ENCODE results near the gene C3. TPM values are rescaled to one million over a fixed set of nuclear protein-coding genes. Genes with fewer than 3 reads are reported as not detected.

The C3 gene
- total RNA-seq, 2 experiments from 2014 or later, result 0.34 to 1.1 TPM

GRCh38 chr19:6707011-6707657 lies 13.3 kb downstream of the C3 start:
- POLR2A ChIA-PET, result interaction anchor here (1.2 kb wide), 1 partner anchor 18 kb away, joined by 3 read pairs; no protein-coding TSS in a partner anchor
- no peak for ATAC-seq

GRCh38 chr19:6706633-6706958 lies 13.9 kb downstream of the C3 start:
- H3K4me1 Mint-ChIP-seq (ENCODE audit: low read depth), result peaks cover 11% of the 10 kb centered on the region
- POLR2A ChIA-PET, result no interaction called here
- H3K9me3 Mint-ChIP-seq, result no peaks in the 10 kb centered on the region
- DNase-seq, result no peak
- H3K4me3 Mint-ChIP-seq, result no peak overlapping the region
- intact Hi-C loops (cut with micrococcal nuclease), result no loop called here
- no peaks in the 10 kb centered on the region for H3K36me3 Mint-ChIP-seq (ENCODE audit: low read depth)
- TF ChIP-seq CTCF (IDR thresholded peaks at IDR 0.05), result no peak
- CTCF ChIA-PET, result no interaction called here
- H3K27me3 Mint-ChIP-seq, result peaks cover 21% of the 10 kb centered on the region
- peak; percentile 13 for ATAC-seq
- no peak overlapping the region for H3K27ac Mint-ChIP-seq

More at GRCh38 chr19:6707011-6707657, 13.3 kb downstream of the C3 start:
- H3K9me3 Mint-ChIP-seq, result no peaks in the 10 kb centered on the region
- CTCF ChIA-PET, result no interaction called here
- H3K27ac Mint-ChIP-seq, result no peak overlapping the region
- no peak overlapping the region for H3K4me3 Mint-ChIP-seq
- peaks cover 21% of the 10 kb centered on the region for H3K27me3 Mint-ChIP-seq
- no peaks in the 10 kb centered on the region for H3K36me3 Mint-ChIP-seq (ENCODE audit: low read depth)
- peaks cover 11% of the 10 kb centered on the region for H3K4me1 Mint-ChIP-seq (ENCODE audit: low read depth)
- TF ChIP-seq CTCF (IDR thresholded peaks at IDR 0.05), result no peak
- no peak for DNase-seq
- intact Hi-C loops (cut with micrococcal nuclease), result no loop called here

- ChIA-PET CTCF (no interaction called here), POLR2A (no interaction called here)
- H3K9me3 Mint-ChIP-seq, result no peaks in the 10 kb centered on the region
- DNase-seq, result no peak
- ATAC-seq, result no peak
- H3K36me3 Mint-ChIP-seq (ENCODE audit: low read depth), result no peaks in the 10 kb centered on the region
- H3K27ac Mint-ChIP-seq, result no peak overlapping the region
- peaks cover 19% of the 10 kb centered on the region for H3K27me3 Mint-ChIP-seq
- H3K4me3 Mint-ChIP-seq, result no peak overlapping the region
- peaks cover 11% of the 10 kb centered on the region for H3K4me1 Mint-ChIP-seq (ENCODE audit: low read depth)
- intact Hi-C loops (cut with micrococcal nuclease), result no loop called here
- no peak for TF ChIP-seq CTCF (IDR thresholded peaks at IDR 0.05)
Observed at GRCh38 chr19:6705931-6706632, 14.4 kb downstream of the C3 start.

GRCh38 chr19:6700586-6701316 lies 19.7 kb downstream of the C3 start:
- Mint-ChIP-seq H3K27me3 (no peaks in the 10 kb centered on the region), H3K9me3 (no peaks in the 10 kb centered on the region), H3K36me3 (ENCODE audit: low read depth) (no peaks in the 10 kb centered on the region), H3K27ac (no peak overlapping the region), H3K4me1 (ENCODE audit: low read depth) (peaks cover 6% of the 10 kb centered on the region), H3K4me3 (no peak overlapping the region)
- ATAC-seq (no peak), DNase-seq (no peak)
- TF ChIP-seq CTCF (IDR thresholded peaks at IDR 0.05), result no peak
- intact Hi-C loops (cut with micrococcal nuclease), result no loop called here
- CTCF ChIA-PET, result no interaction called here
- POLR2A ChIA-PET, result no interaction called here

- H3K27me3 Mint-ChIP-seq, result no peaks in the 10 kb centered on the region
- POLR2A ChIA-PET, result no interaction called here
- H3K4me1 Mint-ChIP-seq (ENCODE audit: low read depth), result peaks cover 6% of the 10 kb centered on the region
- no peaks in the 10 kb centered on the region for H3K9me3 Mint-ChIP-seq
- no peaks in the 10 kb centered on the region for H3K36me3 Mint-ChIP-seq (ENCODE audit: low read depth)
- H3K27ac Mint-ChIP-seq, result no peak overlapping the region
- no peak for DNase-seq
- intact Hi-C loops (cut with micrococcal nuclease), result no loop called here
- CTCF ChIA-PET, result no interaction called here
- H3K4me3 Mint-ChIP-seq, result no peak overlapping the region
- TF ChIP-seq CTCF (IDR thresholded peaks at IDR 0.05), result no peak
- no peak for ATAC-seq
Observed at GRCh38 chr19:6699935-6700334, 20.5 kb downstream of the C3 start.
